SU-DHL-6 (cell line): ENCODE measurements around the gene ZBTB44.

Experiments used
- CTCF ChIP-seq: fragments of 200-600 bp; sonication (generic); IDR thresholded peaks from one replicate; pipeline ENCODE4 v1.5.1; 2017; ENCODE audit warnings: antibody characterized with exemption, mild to moderate bottlenecking, low read length, moderate library complexity; ENCODE audit not compliant: insufficient read depth, poor library complexity, severe bottlenecking
- EZH2phosphoT487 ChIP-seq: fragments of 200-600 bp; sonication (generic), shearing (Covaris generic); conservative IDR thresholded peaks from 2 replicates; pipeline ENCODE4 v1.6.1; 2018; ENCODE audit warnings: mild to moderate bottlenecking, antibody characterized with exemption, low read length, moderate library complexity, mixed read lengths

GRCh38 chr11:130202009-130202817 lies 112.5 kb downstream of the ZBTB44 start:
- TF ChIP-seq CTCF (no peak), EZH2phosphoT487 (no peak)
